ENCODE measurements around the gene ANG.
A peak's percentile ranks its signal among the peaks of the same experiment; 100 is the strongest.
"Not testable (repeated sequence)": the region's sequence is repeated elsewhere in the genome, so short reads cannot be mapped to it uniquely, and the experiment has no call there.

Gene ANG

DNA sequence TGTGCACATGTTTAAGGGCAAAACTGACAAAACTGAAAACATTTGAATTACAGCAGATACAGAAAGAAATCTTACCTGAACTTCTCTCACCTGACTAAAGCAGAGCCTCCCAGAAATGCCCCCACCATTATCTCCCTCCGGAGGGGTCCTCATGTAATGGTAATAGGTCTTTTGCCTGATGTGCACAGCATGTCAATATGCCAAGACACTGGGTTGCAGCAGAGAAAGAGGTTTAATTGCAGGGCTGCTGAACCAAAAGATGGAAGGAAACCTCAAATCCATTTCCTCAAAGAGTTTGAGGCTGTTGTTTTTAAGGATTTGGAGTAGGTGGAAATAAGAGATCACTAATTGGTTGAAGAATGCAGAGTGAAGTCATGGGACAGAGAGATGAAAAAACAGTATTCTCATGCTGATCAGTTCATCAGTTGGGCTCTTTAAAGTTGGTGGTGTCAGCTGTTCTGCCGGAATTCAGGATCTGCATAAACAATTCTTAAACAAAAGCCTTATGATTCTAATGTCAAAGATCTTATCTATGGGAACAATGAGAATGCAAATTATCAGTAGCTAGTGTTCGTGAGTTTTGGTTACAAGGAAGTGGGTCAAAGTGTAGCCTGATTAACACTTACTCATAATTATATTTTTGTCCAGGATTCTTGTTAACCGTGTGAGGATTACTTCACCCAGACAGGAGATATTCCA lies 18.2 kb downstream of the ANG start:
- DNase-seq: no peak

DNA sequence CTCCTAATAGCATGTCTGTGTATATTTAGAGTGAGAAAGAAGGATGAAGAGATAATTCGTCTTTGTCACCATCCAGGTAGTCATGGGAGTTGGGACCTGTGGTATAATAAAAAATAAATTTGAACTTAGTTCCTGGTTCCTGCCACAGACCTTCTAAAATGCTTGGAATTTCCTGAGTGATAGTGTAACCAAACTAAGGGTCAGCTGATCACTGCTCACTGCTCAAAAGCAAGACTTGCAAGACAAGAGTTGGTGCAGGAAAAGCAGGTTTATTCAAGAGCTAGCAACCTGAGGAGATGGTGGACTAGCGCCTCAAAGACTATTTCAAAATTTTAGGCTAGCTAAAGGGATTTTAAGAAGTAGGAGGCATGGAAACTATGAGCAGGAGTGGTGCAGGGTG lies 19.1 kb downstream of the ANG start:
- no peak for DNase-seq

DNA sequence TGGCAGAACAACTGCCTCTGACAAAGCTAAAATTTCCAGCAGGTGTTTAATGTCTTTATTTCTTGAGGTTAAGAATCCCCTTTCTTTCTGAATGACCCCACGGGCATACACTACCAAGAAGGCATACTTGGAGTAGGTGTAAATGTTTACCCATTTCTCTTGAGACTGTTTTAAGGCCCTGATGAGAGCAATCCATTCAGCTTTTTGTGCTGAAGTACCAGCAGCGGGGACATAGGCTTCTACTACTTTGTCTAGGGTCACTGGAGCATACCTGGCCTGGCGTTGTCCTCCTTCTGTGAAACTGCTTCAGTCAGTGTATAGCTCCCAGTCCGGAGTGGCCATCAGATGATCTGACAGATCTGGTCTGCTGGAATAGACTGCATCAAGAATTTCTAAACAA lies 22.7 kb downstream of the ANG start:
- DNase-seq: no peak

DNA sequence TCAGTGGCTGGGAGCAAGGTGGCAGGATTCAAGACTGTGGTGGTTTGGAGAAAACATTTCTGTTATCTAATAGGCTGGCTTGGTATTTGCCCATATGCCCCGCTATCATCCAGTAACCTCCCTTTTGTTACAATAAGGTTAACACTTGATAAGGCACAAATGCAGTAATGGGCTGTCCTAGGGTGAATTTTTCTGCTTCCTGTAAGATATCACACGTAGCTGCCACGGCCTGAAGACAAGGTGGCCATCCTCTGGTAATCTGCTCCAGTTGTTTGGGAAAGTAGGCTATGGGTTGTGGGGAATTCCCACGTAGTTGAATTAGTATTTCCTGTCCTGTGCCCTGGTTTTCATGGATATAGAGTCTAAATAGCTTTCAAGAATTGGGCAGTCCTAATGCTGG lies 23.1 kb downstream of the ANG start:
- no peak for DNase-seq

DNA sequence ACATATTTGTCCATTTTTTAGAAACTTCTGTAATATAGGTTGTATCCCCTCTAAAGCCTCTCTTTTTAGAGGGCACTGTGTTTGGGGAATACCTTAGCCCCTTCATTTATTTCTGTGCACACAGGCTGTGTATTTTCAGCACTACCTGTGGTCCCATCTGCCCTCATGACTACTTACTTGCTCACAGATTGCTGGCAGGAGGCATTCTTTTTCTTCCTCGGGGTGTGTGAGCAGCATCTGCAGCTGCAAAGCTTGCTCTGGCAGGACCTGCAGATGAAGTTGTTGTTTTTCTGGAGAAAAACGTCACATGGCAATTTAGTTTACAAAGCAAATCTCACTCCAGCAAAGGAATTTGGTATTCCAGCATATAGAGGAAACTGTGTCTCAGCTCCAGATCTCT lies 24.3 kb downstream of the ANG start:
- DNase-seq: no peak

DNA sequence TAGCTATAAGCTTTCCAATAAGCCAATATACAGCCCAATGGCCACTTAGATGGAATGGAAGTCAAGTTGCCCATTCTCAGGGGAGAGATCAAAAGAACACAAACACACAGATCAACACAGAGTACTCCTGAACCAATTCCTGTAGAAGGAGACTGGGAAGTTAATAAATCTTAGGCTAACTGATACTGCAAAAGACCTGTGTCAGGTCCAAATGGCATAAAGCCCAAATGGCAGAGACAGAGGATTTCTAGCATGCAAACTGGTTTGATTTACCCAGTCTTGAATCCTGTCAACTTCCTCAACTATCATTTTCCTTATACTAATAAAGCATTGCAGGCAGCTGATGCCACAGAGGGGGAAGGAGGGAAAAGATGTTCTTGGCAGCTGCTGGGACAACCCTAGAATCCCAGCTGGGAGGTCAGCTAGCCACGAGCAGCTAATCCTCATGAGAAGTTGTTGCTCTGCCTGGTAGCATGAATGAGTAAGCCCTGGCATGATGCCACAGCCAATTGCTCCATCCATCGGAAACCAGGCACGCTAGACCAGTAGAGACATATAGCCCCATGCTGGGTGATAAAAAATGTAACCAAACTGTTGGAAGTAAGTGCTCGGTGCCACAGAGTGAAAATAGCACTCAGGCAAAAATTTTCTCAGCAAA lies 26.2 kb downstream of the ANG start:
- no peak for DNase-seq

DNA sequence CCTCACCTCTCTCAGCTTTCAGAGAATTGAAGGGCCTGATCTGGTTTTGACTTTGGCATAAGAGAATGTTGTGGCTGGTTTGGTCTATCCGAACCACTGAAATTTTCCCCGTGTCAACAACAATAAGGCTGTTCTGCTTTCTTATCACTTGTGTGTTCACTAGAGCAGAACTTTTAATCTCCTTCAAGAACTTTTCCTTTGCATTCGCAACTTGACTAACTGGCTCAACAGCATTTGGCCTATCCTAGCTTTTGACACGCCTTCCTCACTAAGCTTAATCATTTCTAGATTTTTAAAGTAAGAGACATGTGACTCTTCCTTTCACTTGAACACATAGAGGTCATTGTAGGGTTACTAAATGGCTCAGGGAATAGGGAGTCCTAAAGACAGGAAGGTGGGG lies 31.2 kb downstream of the ANG start:
- DNase-seq: peak; percentile 10

DNA sequence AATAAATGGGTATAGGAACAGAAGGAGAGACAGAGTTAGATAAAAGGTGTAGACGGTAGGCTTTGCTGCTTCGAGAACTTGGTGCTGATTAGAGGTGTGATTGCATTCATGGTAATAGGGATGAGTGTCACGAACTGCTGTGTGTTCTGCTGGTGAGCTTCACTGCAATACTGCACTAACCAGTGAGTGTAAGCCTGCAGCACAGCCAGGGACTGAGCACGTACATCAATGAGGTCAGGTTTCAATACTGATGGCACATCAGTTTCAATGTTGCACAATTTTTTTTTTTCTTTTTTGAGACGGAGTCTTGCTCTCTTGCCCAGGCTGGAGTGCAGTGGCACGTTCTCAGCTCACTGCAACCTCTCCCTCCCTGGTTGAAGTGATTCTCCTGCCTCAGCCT lies 32.2 kb downstream of the ANG start:
- DNase-seq: no peak

DNA sequence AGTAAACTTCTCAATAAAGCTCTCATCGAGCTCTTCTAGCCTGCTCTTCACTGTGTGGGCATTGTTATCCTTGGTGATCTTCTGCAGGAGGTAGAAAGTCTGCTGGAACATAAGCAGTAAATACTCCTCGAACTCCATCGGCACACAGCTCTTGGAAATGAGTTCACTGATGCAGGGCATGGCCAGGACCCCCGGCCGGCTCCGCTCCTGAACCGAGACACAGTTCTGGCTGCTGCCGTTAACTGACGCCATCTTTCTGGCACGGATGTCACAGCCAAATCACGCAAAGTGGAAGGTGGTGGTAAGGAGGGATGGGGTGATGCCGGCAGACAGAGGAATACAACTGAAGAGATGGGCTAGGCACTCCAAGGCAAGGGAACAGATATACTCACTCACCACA lies 33.5 kb downstream of the ANG start:
- no peak for DNase-seq

DNA sequence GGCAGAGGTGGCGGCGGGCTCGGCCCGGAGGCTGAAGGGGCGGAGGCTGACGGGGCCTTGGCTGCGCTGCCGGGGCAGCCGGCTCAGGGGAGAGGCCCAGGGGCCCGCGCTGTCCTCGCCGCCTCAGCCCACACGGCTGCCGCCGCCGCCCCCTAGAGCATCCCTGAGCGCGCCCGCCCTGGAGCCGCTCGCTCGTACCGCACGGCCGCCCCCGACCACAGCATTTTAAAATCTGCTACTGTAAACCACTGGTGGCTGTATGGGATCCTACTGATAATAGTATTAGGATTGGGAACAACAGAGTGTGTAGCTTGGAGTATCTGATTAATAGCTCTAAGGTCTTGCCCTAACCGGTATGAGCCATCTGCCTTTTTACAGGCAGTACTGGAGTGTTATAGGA lies 34.9 kb downstream of the ANG start:
- DNase-seq: no peak

DNA sequence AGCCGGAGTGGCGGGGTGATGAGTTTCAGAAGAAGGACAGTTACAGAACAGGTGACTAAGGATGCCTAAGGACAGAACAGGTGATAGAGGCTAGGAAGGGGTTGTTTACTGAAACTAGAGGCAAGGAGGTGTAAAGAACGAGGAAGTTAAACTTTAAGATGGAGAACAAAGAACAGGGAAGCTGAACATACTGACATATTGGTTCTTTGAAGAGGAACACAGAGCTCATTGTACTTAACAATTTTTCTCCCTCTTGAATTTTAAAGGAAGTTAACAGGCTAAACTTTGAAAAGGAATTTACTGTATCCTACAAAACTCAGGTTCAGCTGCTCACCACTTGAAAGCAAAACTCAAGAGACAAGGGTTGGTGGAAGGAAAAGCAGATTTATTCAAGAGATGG lies 37.6 kb downstream of the ANG start:
- not testable (repeated sequence) for DNase-seq

DNA sequence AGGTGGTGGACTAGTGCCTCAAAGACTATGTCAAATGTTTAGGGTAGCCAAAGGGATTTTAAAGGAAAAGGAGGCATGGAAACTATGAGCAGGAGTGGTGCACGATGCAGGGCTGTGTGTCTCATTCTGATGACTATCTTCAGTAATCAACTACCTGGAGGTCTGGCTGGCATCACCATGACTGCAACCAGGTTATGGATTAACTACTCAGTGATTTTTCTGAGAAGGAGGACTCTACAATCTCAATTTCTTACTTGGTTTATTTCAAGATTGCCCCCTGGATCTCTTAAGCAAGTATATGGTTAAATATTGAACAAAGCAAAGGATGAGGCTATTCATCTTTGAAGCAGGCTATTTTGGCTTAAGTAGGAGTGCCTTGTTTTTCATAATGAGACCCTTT lies 38.0 kb downstream of the ANG start:
- no peak for DNase-seq

DNA sequence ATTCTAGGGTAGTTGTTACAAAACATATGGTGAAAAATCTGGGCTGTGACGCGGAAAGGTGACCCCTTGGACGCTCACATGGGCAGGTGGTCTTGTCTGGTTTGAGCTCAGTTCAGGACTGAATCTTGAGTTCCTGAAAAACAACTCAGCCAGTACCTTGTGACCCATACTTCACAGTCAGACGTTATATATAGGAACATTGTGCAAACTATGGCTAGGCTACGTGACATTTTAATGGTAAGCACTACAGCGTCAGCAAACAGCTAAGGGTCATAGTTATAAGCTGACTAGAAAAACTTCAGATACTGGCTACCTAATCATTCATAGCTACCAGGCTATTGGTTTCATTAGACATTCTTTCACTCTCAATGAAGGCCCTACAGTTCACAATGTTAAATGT lies 42.3 kb downstream of the ANG start:
- no peak for DNase-seq

DNA sequence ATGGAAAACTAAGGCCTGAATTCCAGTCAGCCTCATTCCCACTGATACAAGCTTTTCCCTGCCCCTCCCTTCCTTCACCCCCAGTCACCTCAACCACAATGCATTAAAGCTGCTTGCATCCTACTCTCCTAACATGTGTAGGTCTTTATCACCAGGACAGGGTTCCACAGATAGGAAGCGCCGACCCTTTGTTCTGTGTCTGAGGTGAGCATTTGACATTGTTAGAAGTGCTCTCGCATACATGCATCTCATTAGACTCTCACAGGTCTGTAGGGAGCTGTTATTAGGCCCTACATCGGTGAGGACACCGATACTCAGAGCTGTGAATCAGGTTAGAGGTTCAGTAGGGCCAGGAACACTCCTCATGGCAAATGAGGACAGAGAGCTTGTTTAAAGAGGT lies 43.9 kb downstream of the ANG start:
- DNase-seq: no peak

DNA sequence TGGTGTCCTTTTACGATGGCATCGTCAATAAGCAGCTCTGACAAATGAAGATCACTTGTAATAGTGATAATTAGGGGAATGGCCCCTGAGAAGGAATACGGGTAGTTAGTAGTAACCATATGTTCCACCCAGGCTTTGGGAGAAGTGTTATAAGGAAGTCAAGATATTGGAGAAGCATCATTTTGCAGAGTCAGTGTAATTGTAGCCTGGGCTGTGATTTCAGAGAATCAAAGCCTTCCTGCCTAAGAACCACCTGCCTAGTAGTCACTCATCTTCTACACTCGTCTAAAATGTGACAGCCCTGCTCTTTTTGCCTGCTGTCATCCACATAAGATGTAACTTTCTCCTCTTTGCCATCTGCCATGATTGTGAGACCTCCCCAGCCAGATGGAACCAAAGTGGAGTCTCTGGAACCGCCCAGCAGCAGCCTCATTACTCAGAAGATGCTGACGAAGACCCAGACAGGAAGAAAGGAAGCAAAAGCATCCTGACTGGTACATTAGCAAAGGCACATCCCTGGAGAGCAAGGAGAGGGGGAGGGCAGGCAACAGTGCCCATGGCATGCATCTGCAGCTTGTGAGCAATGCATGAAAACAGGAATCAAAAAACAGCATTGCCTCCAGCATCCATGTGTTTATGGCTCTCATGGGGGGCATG lies 44.5 kb downstream of the ANG start:
- no peak for DNase-seq

DNA sequence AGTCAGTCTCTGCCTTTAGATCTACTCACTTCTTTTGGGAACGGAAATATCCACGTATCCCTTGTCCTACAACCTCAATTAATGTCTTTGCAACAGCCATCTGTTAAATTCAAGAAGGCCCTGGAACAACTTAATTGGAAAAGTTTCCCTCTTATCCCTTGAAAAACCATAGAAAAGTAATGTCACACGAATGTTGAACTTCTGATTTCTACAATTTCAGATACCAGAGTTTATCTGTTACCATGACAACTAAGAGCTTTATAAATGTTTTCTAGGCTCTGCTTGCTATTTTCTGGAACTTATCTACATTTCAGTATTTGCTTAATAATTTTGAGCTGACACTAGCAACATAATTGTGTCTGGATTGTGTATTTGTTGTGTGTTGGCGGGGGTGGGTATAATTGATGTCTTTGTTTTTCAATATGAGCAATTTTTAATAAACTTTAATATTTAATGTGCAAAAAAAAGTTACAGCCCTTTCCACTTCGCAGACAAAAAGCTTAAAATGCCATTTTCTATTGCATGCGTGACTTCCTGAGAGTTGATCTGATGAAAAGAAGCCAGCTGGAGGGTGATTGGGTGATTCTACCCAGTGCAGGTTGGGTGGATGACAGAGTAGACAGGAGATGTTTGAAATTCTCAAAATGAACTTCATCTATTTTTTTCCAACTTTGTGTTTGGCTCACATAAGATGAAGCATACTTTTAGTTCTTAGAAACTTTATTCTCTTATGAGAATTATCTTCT lies 45.3 kb downstream of the ANG start:
- DNase-seq: no peak

DNA sequence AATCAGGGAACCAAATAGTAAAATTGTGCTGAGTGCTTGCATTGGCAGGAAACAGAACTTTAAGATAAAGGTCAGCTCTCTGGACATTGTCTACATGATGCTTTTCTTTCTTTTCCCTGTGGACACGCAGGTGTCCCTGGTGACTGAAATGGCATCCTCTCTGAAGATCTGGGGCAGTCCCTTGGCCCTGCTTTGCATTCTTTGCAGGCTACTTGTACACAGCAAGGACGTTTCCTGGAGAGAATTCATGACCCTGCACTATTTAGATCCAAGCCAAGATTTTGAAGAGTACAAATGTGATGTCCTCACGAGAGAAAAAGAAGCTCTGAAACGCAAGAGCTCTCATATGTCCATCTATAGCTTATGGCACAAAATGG lies 45.9 kb downstream of the ANG start:
- DNase-seq: no peak

DNA sequence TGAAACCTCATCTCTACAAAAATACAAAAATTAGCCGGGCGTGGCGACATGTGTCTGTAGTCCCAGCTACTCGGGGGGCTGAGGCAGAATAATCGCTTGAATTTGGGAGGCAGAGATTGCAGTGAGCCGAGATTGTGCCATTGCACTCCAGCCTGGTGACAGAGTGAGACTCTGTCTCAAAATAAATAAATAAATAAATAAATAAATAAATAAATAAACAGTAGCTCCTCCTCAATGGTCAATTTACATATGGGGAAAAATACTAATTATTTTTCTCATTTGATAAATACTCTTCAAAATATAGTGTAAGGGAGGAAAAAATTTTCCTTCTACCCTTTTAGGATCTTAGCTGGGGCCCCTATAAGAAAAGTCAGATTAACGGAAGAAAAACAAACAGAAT lies 49.7 kb downstream of the ANG start:
- DNase-seq: not testable (repeated sequence)

DNA sequence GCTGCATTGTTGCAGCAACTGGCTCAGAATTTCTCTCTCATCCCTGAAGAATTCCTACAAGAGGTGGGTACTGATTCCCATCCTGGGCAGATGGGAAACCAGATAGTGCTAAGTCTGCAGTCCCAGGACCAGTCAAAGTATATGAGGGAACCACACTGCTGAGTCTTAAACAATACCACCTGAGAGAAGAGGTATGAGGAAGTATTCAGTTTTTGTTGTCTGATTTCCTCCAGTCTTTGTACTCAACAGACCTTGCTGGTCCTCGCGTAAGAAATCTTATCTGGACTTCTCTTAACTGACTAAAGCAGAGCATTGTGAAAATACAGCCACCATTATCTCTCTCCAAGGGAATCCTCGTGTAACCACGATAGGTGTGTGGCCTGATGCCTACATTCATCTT lies 53.6 kb downstream of the ANG start:
- DNase-seq: no peak

DNA sequence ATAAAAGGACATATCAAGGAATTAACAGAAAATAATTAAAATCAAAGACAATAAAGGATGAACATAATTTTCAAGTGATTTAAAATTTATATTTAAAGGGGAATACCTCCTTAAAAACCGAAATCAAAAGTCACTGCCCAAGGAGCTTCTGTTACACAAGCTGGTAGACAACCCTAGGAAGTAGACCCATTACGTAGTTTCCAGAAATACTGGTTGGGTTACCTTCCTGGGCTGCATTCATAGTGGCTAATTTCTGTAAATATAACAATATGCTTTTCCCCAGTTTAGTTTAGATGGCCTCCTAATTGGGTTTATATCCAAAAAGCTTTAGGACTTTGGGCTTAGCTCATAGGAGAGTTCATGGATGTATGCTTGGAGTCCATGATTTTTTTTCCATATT lies 55.0 kb downstream of the ANG start:
- no peak for DNase-seq
